SK-N-SH treated with all-trans-retinoic acid at 6 μM for 48 hours (cell line): Measurements from ENCODE around the gene ZC3H15.

Experiments
- RARB ChIP-seq: fragments of 250-450 bp; sonication (Bioruptor Pico); IDR thresholded peaks from 2 replicates; pipeline ENCODE4 v1.8.0; 2021; ENCODE audit warnings: mild to moderate bottlenecking, moderate library complexity
- SNAI2 ChIP-seq: fragments of 250-450 bp; sonication (Bioruptor Pico); IDR thresholded peaks from 2 replicates; pipeline ENCODE4 v1.5.0; 2020; ENCODE audit warnings: mild to moderate bottlenecking, moderate library complexity
- ZNF70 ChIP-seq: fragments of 450-650 bp; formaldehyde crosslinking; IDR thresholded peaks from 2 replicates; pipeline ENCODE4 v1.5.0; 2020; ENCODE audit warnings: mild to moderate bottlenecking, moderate library complexity

DNA sequence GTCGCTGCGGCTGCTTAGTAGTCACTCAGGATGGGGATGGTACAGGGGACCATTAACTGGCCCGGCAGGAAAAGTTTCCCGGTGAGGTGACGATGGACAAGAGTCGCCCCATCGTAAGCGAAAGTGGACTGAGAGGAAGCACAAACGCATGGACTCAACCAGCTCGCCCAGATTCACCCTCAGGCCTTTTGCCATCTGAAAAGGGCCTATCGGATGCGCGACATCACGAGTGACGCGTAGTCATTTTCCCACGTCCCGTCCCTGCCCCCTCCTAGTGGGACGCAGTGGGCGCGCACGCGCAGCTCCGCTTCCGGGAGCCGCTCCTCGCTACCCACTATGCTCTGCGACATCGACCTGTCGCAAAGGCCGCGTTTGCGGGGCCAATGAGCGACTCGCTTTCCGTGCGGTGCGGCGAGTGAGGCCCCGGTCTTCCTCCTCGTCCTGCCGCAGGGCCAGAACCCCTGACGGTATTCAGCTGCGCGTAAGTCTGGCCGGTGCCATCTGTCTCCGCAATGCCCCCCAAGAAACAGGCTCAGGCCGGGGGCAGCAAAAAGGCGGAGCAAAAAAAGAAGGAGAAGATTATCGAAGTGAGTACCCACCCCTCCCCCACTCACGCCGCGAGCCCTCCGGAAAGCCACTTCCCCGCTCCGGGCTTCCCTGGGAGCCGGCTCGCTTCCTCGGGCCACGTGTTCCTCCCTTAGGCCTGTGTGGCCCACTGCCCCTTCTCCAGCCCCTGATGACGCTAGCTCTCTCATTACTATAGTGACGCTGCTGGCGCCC, at the start of gene ZC3H15:
- TF ChIP-seq RARB = no peak
- no peak for TF ChIP-seq SNAI2 (CRISPR knock-in tag)
- TF ChIP-seq ZNF70 (CRISPR knock-in tag) = no peak
